GM19023 (cell line): ENCODE measurements around the gene ARHGAP29.

Experiments used
- ATAC-seq: cut with Tn5 transposase; IDR thresholded peaks from one replicate; pipeline ENCODE4 v1.9.1; 2021; ENCODE audit warnings: mild to moderate bottlenecking, moderate library complexity; ENCODE audit not compliant: unreplicated experiment

Gene ARHGAP29

DNA sequence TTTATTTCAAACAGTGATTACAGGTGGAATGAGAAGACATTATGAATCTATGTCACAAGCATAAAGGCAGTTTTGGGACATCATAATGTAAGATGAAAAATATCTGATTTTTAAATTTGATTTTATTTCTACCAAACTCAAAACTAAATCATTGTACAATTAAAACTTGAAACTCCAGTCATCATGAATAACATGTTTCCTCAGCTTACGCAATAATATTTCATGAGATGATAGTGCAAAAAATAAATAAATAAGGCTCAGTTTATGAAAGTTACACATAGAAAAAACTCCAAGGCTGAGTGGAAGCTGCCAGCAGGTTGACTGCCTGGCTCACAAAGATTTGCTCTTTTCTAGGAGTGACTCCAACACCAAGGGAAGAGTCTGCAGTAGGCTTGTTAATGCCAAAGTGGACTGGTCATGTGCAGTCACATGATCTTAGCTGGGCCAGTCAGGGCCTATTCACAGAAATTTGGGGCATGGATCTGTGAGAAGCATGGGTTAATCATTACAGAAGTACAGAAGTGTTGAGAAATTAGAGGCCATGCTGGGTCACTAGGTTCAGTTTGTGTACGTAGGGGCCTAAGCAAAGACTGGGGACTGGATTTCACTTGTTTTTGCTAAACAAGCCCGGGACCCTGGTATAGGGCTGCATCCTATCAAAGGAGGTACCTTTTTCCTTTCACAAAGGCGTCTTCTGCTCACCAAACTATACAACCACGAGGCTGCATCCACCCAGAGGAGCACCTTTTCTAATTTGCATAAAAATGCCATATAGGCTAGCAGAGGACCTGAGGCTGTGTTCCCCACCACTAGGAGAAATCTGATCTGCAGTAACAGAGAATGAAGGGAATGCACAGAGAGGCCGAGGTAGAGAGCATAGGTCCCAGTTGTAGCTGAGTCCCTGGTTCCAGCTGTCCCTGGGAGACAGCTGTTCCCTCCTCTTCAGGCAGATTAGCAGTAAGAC lies 111.6 kb downstream of the ARHGAP29 start:
- no peak for ATAC-seq

DNA sequence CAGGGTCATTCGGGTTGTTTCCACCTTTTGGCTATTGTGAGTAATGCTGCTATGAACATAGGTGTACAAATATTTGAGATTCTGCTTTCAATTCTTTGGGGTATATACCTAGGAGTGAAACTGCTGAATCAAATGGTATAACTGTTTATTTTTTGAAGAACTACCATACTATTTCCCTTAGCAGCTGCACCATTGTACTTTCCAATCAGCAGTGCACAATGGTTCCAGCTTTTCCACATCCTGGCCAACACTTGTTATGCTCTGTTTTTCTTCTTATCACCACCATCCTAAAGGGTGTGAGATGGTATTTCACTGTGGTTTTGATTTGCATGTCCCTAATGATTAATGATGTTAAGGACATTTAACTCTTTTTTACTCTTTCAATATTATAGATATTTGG lies 112.8 kb downstream of the ARHGAP29 start:
- ATAC-seq, result no peak

DNA sequence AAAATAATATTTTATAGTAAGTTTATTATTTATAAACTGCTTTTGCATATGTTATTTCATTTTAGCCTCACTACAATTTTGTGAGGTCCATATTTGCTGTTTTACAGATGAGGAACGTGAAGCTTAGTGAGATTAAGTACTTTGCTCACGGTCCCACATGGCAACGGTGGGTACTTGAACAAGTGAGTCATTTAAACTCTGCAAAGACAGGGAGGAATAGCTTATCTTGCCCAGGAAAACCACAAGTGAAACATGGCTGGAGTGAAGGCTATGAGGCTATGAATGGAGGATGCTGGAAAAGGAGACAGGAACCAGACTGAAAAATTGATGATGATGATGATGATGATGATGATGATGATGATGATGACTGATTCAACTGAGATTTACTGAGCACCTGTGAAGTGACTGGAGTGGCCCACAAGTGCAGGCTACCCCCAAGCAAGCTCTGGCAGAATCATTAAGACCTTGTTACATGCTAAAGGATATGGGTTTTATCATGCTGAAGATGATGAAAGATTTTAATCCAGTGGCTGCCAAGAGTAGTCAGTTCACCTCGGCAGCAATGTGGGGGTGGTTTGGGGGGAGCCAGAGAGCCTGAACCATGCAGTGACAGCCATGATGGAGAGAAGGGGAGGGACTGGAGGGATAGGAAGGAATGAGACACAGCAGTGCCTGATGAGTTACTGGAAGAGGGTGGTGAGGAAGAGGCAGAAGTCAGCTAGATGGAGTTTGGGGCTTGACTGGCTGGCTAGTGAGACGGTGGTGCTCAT lies 115.0 kb downstream of the ARHGAP29 start:
- no peak for ATAC-seq
